Measurements from ENCODE around the gene COL8A2. TPM values are rescaled to one million over a fixed set of nuclear protein-coding genes. Genes with fewer than 3 reads are reported as not detected.

Gene COL8A2
- total RNA-seq, 6 experiments from 2014 or later: 0.18 to 0.74 (median 0.52) TPM

DNA sequence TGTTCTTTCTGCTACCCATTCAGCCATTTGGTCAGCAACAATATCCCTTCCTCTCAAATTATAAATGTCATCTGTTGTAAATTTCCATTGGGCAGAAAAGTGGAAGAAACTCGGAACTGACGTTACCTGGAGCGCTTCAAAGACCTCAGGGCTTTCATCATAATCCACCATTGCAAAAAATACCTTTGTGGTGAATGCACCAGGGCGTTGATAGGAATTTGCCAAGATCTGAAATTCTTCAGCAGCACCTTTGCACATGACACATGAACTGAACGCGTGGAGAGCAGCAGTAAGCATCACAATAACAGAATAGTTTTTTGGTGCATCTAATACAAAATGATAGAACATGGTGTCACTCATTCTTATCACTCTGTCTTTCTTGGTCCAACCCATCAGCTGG, 44.2 kb downstream of the COL8A2 start:
- no peak for DNase-seq
- intact Hi-C loops (cut with DNase I): no loop called here
- 63% methylated on average over 6 of the region's 6 CpGs for WGBS (ENCODE audit: insufficient coverage, low coverage, low lambda C conversion rate, missing lambda C conversion rate)
- no peaks in the 10 kb centered on the region for H3K27me3 ChIP-seq
- no peak overlapping the region for H3K4me3 ChIP-seq
- H3K4me1 ChIP-seq: peaks cover 0 to 4% (median 0%) of the 10 kb centered on the region in 4 donors
- no peaks in the 10 kb centered on the region for H3K9me3 ChIP-seq
- ATAC-seq: no peak
- no peaks in the 10 kb centered on the region for H3K36me3 ChIP-seq
- TF ChIP-seq POLR2A (IDR thresholded peaks at IDR 0.05): no peak
- TF ChIP-seq, protein P1, sequence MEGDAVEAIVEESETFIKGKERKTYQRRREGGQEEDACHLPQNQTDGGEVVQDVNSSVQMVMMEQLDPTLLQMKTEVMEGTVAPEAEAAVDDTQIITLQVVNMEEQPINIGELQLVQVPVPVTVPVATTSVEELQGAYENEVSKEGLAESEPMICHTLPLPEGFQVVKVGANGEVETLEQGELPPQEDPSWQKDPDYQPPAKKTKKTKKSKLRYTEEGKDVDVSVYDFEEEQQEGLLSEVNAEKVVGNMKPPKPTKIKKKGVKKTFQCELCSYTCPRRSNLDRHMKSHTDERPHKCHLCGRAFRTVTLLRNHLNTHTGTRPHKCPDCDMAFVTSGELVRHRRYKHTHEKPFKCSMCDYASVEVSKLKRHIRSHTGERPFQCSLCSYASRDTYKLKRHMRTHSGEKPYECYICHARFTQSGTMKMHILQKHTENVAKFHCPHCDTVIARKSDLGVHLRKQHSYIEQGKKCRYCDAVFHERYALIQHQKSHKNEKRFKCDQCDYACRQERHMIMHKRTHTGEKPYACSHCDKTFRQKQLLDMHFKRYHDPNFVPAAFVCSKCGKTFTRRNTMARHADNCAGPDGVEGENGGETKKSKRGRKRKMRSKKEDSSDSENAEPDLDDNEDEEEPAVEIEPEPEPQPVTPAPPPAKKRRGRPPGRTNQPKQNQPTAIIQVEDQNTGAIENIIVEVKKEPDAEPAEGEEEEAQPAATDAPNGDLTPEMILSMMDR (IDR thresholded peaks at IDR 0.05): no peak
- H3K27ac ChIP-seq: no peak overlapping the region

GRCh38 chr1:36080236-36080635, 44.8 kb downstream of the COL8A2 start:
- Histone ChIP-seq H3K9me3 (no peaks in the 10 kb centered on the region), H3K27ac (no peak overlapping the region), H3K27me3 (no peaks in the 10 kb centered on the region), H3K4me3 (no peak overlapping the region), H3K4me1 (peaks cover 0 to 4% (median 0%) of the 10 kb centered on the region in 4 donors), H3K36me3 (no peaks in the 10 kb centered on the region)
- ATAC-seq (no peak), DNase-seq (no peak)
- intact Hi-C loops (cut with DNase I): no loop called here
- TF ChIP-seq, protein P1 (IDR thresholded peaks at IDR 0.05): no peak
- TF ChIP-seq POLR2A (IDR thresholded peaks at IDR 0.05): no peak
- 42% methylated on average over 3 of the region's 3 CpGs for WGBS (ENCODE audit: insufficient coverage, low coverage, low lambda C conversion rate, missing lambda C conversion rate)

- intact Hi-C loops (cut with DNase I): no loop called here
- TF ChIP-seq, protein P1 (IDR thresholded peaks at IDR 0.05): no peak
- no peak for TF ChIP-seq POLR2A (IDR thresholded peaks at IDR 0.05)
- Histone ChIP-seq H3K4me3 (no peak overlapping the region), H3K4me1 (no peaks in the 10 kb centered on the region), H3K27ac (no peak overlapping the region), H3K27me3 (no peaks in the 10 kb centered on the region), H3K36me3 (no peaks in the 10 kb centered on the region), H3K9me3 (no peaks in the 10 kb centered on the region)
- no peak for ATAC-seq
- 42% methylated on average over 4 of the region's 4 CpGs for WGBS (ENCODE audit: insufficient coverage, low coverage, low lambda C conversion rate, missing lambda C conversion rate)
- no peak for DNase-seq
Observed at GRCh38 chr1:36076979-36077573, 47.9 kb downstream of the COL8A2 start.

DNA sequence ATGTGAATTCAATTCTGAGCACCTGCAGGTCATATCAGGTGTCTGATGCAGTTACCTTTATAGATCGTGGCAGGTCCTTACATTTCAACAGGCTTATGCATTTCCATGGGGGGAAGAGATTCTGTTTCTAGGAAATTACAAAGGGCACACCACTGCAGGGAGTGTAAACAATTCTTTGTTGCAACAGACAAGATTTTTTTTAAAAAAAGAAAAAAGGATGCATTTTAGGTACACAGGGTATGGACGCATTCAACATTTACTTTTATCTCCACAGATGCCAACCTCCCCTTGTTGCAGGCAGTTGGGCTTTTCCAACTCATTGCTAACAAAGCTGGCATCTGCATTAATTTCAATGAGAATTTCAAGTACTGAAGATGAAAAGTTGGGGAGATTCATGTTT, 54.7 kb downstream of the COL8A2 start:
- DNase-seq (no peak), ATAC-seq (no peak)
- WGBS (ENCODE audit: insufficient coverage, low coverage, low lambda C conversion rate, missing lambda C conversion rate): 75% methylated on average over 2 of the region's 2 CpGs
- intact Hi-C loops (cut with DNase I): no loop called here
- Histone ChIP-seq H3K27me3 (no peaks in the 10 kb centered on the region), H3K4me3 (no peak overlapping the region), H3K9me3 (no peaks in the 10 kb centered on the region), H3K36me3 (no peaks in the 10 kb centered on the region), H3K27ac (no peak overlapping the region), H3K4me1 (no peaks in the 10 kb centered on the region)
- TF ChIP-seq, protein P1 (IDR thresholded peaks at IDR 0.05): no peak
- no peak for TF ChIP-seq POLR2A (IDR thresholded peaks at IDR 0.05)

DNA sequence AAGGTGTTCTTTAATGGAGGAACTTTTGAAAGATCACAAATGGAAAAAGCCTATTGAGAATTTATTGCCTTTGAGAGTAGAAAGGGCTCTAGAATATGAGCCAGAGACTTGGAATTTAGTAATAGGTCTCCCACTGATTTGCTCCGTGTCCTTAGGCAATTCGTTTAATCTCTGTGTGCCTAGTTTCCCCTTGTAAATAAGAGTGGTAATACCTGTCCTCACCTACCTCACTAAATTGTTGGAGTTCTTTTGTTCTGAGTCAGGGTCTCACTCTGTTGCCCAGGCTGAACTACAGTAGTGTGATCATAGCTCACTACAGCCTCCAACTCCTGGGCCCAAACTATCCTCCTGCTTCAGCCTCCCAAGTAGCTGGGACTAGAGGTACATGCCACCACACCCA, 56.2 kb downstream of the COL8A2 start:
- intact Hi-C loops (cut with DNase I): no loop called here
- 92% methylated on average over 2 of the region's 2 CpGs for WGBS (ENCODE audit: insufficient coverage, low coverage, low lambda C conversion rate, missing lambda C conversion rate)
- H3K36me3 ChIP-seq: no peaks in the 10 kb centered on the region
- no peaks in the 10 kb centered on the region for H3K9me3 ChIP-seq
- H3K4me1 ChIP-seq: no peaks in the 10 kb centered on the region
- no peak for ATAC-seq
- DNase-seq: no peak
- no peaks in the 10 kb centered on the region for H3K27me3 ChIP-seq
- no peak overlapping the region for H3K4me3 ChIP-seq
- H3K27ac ChIP-seq: no peak overlapping the region
- TF ChIP-seq, protein P1 (IDR thresholded peaks at IDR 0.05): no peak
- TF ChIP-seq POLR2A (IDR thresholded peaks at IDR 0.05): no peak

Measured in right lobe of liver (tissue), 6 donors.